Kidney (tissue), 14 donors: ENCODE results near the gene MLN. TPM values are rescaled to one million over a fixed set of nuclear protein-coding genes. Genes with fewer than 3 reads are reported as not detected.

Source experiments
- DNase-seq, 5 donors: peaks; one replicate each; pipeline ENCODE4 v3.0.0-alpha.2; 2013 to 2020
- FAIRE-seq: peaks from 2 replicates; lab custom pipeline; 2012; peaks lifted over from hg19 to GRCh38; lab: Jason Lieb, UNC
- H3K27ac ChIP-seq, 2 donors: one replicate each; pipeline ENCODE4 v1.7.0; 2013; ENCODE audit warnings: low read depth in 2 of 2, low read length in 2 of 2, inconsistent platforms in 1 of 2
- H3K27me3 ChIP-seq: one replicate; pipeline ENCODE4 v1.7.1; 2013; ENCODE audit warnings: low read length, inconsistent platforms; ENCODE audit not compliant: control insufficient read depth, insufficient read depth
- H3K36me3 ChIP-seq, 3 donors: one replicate each; pipeline versions ENCODE4 v1.7.0 to v1.7.1; 2013; ENCODE audit warnings: low read length in 3 of 3, control low read depth in 1 of 3, inconsistent platforms in 1 of 3; ENCODE audit not compliant: insufficient read depth in 3 of 3, control insufficient read depth in 2 of 3
- H3K4me1 ChIP-seq, 3 donors: one replicate each; pipeline versions ENCODE4 v1.7.0 to v1.7.1; 2013; ENCODE audit warnings: low read length in 3 of 3, inconsistent platforms in 1 of 3, low read depth in 1 of 3; ENCODE audit not compliant: control insufficient read depth in 2 of 3, insufficient read depth in 2 of 3
- H3K4me3 ChIP-seq, 3 donors: one replicate each; pipeline versions ENCODE4 v1.7.0 to v1.8.1; 2013; ENCODE audit warnings: low read length in 3 of 3, control low read depth in 1 of 3, inconsistent platforms in 1 of 3
- H3K9ac ChIP-seq, 3 donors: one replicate each; pipeline versions ENCODE4 v1.7.0 to v1.7.1; 2013; ENCODE audit warnings: low read length in 3 of 3, control low read depth in 1 of 3, inconsistent platforms in 1 of 3
- H3K9me3 ChIP-seq, 3 donors: one replicate each; pipeline versions ENCODE4 v1.7.0 to v1.7.1; 2013; ENCODE audit warnings: low read length in 3 of 3, control low read depth in 1 of 3, inconsistent platforms in 1 of 3; ENCODE audit not compliant: control insufficient read depth in 2 of 3, insufficient read depth in 1 of 3
- intact Hi-C: fragments of 100-400 bp; cut with DNase I; formaldehyde crosslinking; loops from one replicate; pipeline ENCODE4 v1.11.1; 2022
- polyA plus RNA-seq: library from polyadenylated mRNA; stranded (reverse); fragments of 350-450 nt; fragmentation: Illumina TruSeq; extraction: RNeasy Lipid Tissue Mini Kit (QIAGEN cat#74804); gene quantifications from one replicate; pipeline ENCODE4 v1.2.3, GENCODE V29; 2014; ENCODE audit warnings: low read depth, low replicate concordance; ENCODE audit not compliant: insufficient read depth
- total RNA-seq: library from RNA; stranded (reverse); fragmentation: NEBNext Ultra II Directional; extraction: Animal tissue kit (Norgen Biotek cat#: 25700); gene quantifications from one replicate; pipeline ENCODE4 v1.2.1, GENCODE V29; 2021
- TF ChIP-seq, protein P1 (sequence below): IDR thresholded peaks from 3 replicates; pipeline ENCODE4 v1.5.1; 2012; ENCODE audit warnings: mild to moderate bottlenecking, moderate library complexity, borderline replicate concordance; ENCODE audit not compliant: insufficient read depth; ENCODE audit errors: extremely low read depth
- donor health status: control.
- donor health status: control.
- donor health status: control.
- donor health status: control.
- donor health status: control.
- donor health status: DM: yes; HTN: yes; CAD: no.
- donor health status: Normal renal cell carcinoma (clear cell type).

MLN gene
- total and polyA plus RNA-seq, 2 donors from 2014 or later: not detected

DNA sequence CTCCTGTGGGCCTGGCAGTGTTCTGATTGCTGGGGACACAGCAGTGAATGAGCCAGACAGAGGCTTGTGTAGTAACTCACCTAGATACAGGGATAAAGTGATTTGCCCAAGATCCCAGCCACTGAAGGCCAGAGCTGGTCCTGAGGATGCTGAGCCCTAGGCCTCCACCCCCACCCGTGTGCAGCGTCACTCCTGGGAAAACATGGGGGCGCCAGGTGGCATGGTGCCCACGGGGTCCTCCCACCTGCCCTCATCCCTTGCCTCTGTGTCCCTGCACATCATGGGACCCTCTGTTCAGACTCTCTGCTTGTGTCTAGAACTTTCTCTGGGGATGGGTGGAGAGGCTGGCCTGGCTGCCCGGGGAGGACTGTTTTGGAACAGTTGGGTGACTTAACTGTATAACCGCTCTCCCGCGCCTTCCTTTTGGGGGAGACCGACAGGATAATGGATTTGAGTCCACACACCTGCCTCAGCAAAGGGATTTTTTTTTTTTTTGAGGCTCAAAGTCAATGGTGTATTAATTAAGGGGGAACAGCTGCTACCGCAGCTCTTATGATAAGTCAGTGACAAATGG is 34.5 kb downstream of the MLN start:
- Histone ChIP-seq H3K4me1 (peaks cover 0 to 11% (median 8%) of the 10 kb centered on the region in 3 donors), H3K27me3 (no peaks in the 10 kb centered on the region), H3K4me3 (no peak overlapping the region), H3K27ac (no peak overlapping the region), H3K9ac (no peak overlapping the region), H3K36me3 (peaks cover 0 to 17% (median 8%) of the 10 kb centered on the region in 3 donors), H3K9me3 (no peaks in the 10 kb centered on the region)
- FAIRE-seq (no peak), DNase-seq (no peak)
- TF ChIP-seq, protein P1, sequence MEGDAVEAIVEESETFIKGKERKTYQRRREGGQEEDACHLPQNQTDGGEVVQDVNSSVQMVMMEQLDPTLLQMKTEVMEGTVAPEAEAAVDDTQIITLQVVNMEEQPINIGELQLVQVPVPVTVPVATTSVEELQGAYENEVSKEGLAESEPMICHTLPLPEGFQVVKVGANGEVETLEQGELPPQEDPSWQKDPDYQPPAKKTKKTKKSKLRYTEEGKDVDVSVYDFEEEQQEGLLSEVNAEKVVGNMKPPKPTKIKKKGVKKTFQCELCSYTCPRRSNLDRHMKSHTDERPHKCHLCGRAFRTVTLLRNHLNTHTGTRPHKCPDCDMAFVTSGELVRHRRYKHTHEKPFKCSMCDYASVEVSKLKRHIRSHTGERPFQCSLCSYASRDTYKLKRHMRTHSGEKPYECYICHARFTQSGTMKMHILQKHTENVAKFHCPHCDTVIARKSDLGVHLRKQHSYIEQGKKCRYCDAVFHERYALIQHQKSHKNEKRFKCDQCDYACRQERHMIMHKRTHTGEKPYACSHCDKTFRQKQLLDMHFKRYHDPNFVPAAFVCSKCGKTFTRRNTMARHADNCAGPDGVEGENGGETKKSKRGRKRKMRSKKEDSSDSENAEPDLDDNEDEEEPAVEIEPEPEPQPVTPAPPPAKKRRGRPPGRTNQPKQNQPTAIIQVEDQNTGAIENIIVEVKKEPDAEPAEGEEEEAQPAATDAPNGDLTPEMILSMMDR: no peak
- intact Hi-C loops: loop anchor here (10.0 kb wide), 1 partner anchor 385 kb away; no protein-coding TSS in a partner anchor

DNA sequence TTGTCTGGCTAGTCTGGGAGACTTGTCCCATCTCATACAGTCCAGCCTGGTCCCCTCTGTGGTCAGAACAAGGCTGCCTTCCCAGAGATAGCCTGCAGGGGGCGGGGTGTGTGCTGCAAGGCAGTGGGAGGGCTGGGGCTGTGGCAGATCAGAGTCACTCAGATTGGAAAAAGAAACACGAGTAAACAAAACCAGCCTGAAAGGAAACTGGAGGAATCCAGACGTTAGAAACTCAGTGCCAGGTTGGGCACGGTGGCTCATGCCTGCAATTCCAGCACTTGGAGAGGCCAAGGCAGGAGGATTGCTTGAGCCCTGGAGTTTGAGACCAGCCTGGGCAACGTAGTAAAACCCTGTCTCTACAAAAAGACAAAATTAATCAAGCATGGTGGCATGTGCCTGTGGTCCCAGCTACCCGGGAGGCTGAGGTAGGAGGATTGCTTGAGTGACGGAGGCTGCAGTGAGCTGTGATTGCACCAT is 35.1 kb downstream of the MLN start:
- H3K27ac ChIP-seq: no peak overlapping the region
- TF ChIP-seq, protein P1: peak; percentile 75
- peaks cover 0 to 14% (median 6%) of the 10 kb centered on the region in 3 donors for H3K36me3 ChIP-seq
- peak; percentile 83 to 93 (median 86) for DNase-seq
- intact Hi-C loops: loop anchor here (10.0 kb wide), 1 partner anchor 386 kb away; no protein-coding TSS in a partner anchor
- no peak for FAIRE-seq
- no peaks in the 10 kb centered on the region for H3K9me3 ChIP-seq
- H3K4me1 ChIP-seq: peaks cover 0 to 11% (median 8%) of the 10 kb centered on the region in 3 donors
- no peak overlapping the region for H3K9ac ChIP-seq
- no peaks in the 10 kb centered on the region for H3K27me3 ChIP-seq
- H3K4me3 ChIP-seq: no peak overlapping the region

DNA sequence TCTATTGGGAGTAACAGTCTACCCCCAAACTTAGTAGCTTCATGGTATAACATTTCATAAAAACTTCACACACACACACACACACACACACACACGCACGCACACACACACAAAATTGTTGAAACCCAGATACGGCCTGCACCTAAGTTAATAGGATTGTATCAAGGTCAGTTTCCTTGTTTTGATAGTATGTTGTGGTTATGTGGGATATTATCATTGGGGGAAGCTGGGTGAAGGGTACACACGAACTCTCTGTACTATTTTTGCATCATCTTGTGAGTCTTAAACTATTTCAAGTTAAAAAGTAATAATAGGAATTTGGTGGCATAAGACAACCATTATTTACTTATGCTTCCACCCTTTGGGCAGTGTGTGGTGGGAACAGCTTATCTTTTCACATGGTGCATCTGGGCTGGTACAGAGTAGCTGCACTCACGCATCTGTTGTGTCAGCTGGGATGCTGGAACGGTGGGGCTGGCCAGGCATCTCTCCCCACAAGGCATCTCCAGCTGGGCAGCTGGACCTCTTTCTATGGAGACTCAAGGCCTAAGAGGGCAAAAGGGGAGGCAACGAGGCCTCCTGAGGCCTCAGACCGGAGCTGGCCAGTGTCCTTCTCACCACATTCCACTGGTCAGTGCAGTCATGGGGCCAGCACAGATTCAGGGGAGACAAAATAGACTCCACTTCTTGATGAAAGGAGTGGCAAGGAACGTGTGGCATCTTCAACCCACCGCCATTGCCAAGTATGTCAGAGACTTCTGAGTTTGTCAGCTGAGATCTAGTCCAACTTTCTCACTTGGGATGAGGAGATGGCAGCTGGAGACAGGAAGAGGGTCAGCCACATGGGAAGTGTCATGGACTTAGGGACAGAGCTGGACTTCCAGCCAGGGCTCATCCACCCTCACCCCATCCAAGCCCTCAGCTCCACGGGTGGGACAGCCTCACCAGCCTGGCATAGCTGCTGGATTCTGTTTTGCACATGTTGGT is 36.6 kb downstream of the MLN start:
- Histone ChIP-seq H3K9ac (no peak overlapping the region), H3K27ac (no peak overlapping the region), H3K36me3 (peaks cover 0 to 2% (median under 1%) of the 10 kb centered on the region in 3 donors), H3K9me3 (no peaks in the 10 kb centered on the region), H3K4me1 (peaks cover 0 to 13% (median 7%) of the 10 kb centered on the region in 3 donors), H3K4me3 (no peak overlapping the region), H3K27me3 (no peaks in the 10 kb centered on the region)
- TF ChIP-seq, protein P1: no peak
- DNase-seq (no peak), FAIRE-seq (no peak)
- intact Hi-C loops: loop anchor here (10.0 kb wide), 1 partner anchor 388 kb away; no protein-coding TSS in a partner anchor
